PFSK-1 (cell line): Measurements from ENCODE around the gene KLHL21.

ENCODE experiments used
- POLR2AphosphoS5 ChIP-seq: IDR thresholded peaks from 2 replicates; pipeline ENCODE4 v1.6.1; 2012; ENCODE audit warnings: low read depth, mild to moderate bottlenecking, control low read depth, low read length, moderate library complexity
- TAF1 ChIP-seq: IDR thresholded peaks from 2 replicates; pipeline ENCODE4 v1.6.1; 2012; ENCODE audit warnings: low read length, control low read depth, borderline replicate concordance; ENCODE audit not compliant: insufficient read depth

- TF ChIP-seq TAF1 (no peak), POLR2AphosphoS5 (no peak)
These were observed 16.4 kb upstream of the KLHL21 start for GRCh38 chr1:6619045-6619444.
